Measurements from ENCODE around the gene BHLHE41. TPM values are rescaled to one million over a fixed set of nuclear protein-coding genes. Genes with fewer than 3 reads are reported as not detected.

The BHLHE41 gene
- total RNA-seq, 1 donor from 2014 or later = not detected

DNA sequence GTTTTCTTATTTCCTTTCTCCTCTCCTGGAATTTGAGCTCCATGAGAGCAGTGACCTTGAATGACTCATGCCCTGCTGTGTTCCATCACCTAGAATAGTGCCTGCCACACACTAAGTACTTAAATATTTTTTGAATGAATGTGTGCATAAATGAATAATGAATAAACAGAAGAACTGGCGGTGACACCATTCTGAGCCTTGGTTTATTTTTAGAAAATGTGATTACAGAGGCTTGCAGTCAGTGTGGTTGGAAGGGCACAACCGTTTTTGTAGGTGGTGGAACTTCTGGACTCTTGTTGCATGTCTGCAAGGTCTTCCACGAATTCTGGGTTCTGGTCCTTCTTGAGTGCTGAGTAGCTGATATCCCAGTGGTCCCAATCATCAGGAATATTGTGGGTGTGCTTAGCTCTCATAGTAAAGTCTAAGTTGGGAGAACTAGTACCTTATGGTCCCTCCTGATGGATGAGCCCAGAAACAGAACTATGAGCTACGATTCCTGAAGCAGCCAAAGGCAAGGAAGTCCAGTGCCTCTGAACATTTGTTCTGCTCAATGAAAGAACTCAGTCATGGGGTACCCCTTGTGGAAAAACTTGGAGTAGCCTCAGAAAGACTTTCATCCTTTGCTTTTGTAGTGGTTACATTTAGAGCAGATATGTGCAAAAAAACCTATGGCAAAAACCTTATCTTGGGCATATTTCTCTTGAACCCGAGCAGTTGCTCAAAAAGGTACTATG is 28.8 kb upstream of the BHLHE41 start:
- H3K4me1 ChIP-seq = no peaks in the 10 kb centered on the region
- no peaks in the 10 kb centered on the region for H3K36me3 Mint-ChIP-seq
- no peak overlapping the region for H3K4me3 ChIP-seq
- H3K4me2 ChIP-seq = no peak overlapping the region
- no peak overlapping the region for H3K4me3 Mint-ChIP-seq
- no peak overlapping the region for H3K27ac ChIP-seq
- no peaks in the 10 kb centered on the region for H3K79me2 ChIP-seq (ENCODE audit: low read depth)
- H3K9me3 Mint-ChIP-seq = no peaks in the 10 kb centered on the region
- H3K27ac Mint-ChIP-seq = no peak overlapping the region
- H3K27me3 Mint-ChIP-seq (ENCODE audit: insufficient read depth, low read depth) = peaks cover 2% of the 10 kb centered on the region
- no peaks in the 10 kb centered on the region for H4K20me1 ChIP-seq (ENCODE audit: low read depth)
- H3K9ac ChIP-seq = no peak overlapping the region
- no peaks in the 10 kb centered on the region for H3K4me1 Mint-ChIP-seq
- no peaks in the 10 kb centered on the region for H3K36me3 ChIP-seq
- DNase-seq (ENCODE audit: low spot score) = no peak
- H3F3A ChIP-seq (ENCODE audit: low read depth) = no peaks in the 10 kb centered on the region
- H2AFZ ChIP-seq (replicated peaks) = no peak overlapping the region
- TF ChIP-seq, protein P1, sequence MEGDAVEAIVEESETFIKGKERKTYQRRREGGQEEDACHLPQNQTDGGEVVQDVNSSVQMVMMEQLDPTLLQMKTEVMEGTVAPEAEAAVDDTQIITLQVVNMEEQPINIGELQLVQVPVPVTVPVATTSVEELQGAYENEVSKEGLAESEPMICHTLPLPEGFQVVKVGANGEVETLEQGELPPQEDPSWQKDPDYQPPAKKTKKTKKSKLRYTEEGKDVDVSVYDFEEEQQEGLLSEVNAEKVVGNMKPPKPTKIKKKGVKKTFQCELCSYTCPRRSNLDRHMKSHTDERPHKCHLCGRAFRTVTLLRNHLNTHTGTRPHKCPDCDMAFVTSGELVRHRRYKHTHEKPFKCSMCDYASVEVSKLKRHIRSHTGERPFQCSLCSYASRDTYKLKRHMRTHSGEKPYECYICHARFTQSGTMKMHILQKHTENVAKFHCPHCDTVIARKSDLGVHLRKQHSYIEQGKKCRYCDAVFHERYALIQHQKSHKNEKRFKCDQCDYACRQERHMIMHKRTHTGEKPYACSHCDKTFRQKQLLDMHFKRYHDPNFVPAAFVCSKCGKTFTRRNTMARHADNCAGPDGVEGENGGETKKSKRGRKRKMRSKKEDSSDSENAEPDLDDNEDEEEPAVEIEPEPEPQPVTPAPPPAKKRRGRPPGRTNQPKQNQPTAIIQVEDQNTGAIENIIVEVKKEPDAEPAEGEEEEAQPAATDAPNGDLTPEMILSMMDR (IDR thresholded peaks at IDR 0.05) = no peak
- no peak for TF ChIP-seq EZH2 (IDR thresholded peaks at IDR 0.05)
- no peak for TF ChIP-seq EZH2phosphoT487 (IDR thresholded peaks at IDR 0.05)
- no peaks in the 10 kb centered on the region for H3K9me3 ChIP-seq (ENCODE audit: low read depth)
- H3K27me3 ChIP-seq = no peaks in the 10 kb centered on the region

DNA sequence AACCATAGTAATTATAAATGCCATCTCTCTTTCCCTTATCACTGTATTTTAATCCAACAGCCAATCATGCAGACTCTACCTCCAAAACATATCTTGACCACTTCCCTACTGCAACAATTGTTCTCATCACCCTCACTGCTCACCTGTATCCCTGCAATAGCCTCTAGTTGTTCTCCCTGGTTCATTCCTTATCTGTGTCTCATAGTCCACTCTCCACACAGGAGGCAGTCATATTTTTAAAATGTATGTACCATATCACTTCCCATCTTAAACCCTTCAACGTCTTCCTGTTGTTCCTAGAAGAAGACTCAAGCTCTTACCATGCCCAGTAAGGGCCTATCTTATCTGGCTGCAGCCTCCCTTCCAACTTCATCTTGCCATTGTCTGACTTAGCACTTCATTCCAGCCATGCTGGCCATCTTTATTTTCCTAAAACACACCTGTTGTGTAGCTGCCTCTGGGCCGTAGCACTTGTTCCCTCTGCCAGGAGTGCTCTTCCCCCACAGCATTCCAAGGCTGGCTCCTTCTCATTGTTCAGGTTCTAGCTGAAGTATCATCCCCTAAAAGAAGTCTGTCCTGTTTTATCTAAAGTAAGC is 27.8 kb upstream of the BHLHE41 start:
- Histone ChIP-seq H2AFZ (replicated peaks) (no peak overlapping the region), H3K4me2 (no peak overlapping the region), H3K79me2 (ENCODE audit: low read depth) (no peaks in the 10 kb centered on the region), H3F3A (ENCODE audit: low read depth) (no peaks in the 10 kb centered on the region), H3K36me3 (no peaks in the 10 kb centered on the region), H3K27ac (no peak overlapping the region), H3K9ac (no peak overlapping the region), H3K27me3 (no peaks in the 10 kb centered on the region), H3K4me1 (no peaks in the 10 kb centered on the region), H3K9me3 (ENCODE audit: low read depth) (no peaks in the 10 kb centered on the region), H4K20me1 (ENCODE audit: low read depth) (no peaks in the 10 kb centered on the region), H3K4me3 (no peak overlapping the region)
- no peaks in the 10 kb centered on the region for H3K4me1 Mint-ChIP-seq
- H3K27ac Mint-ChIP-seq = no peak overlapping the region
- H3K36me3 Mint-ChIP-seq = no peaks in the 10 kb centered on the region
- peaks cover 2% of the 10 kb centered on the region for H3K27me3 Mint-ChIP-seq (ENCODE audit: insufficient read depth, low read depth)
- TF ChIP-seq, protein P1 (IDR thresholded peaks at IDR 0.05) = no peak
- no peak for DNase-seq (ENCODE audit: low spot score)
- no peak overlapping the region for H3K4me3 Mint-ChIP-seq
- no peaks in the 10 kb centered on the region for H3K9me3 Mint-ChIP-seq

DNA sequence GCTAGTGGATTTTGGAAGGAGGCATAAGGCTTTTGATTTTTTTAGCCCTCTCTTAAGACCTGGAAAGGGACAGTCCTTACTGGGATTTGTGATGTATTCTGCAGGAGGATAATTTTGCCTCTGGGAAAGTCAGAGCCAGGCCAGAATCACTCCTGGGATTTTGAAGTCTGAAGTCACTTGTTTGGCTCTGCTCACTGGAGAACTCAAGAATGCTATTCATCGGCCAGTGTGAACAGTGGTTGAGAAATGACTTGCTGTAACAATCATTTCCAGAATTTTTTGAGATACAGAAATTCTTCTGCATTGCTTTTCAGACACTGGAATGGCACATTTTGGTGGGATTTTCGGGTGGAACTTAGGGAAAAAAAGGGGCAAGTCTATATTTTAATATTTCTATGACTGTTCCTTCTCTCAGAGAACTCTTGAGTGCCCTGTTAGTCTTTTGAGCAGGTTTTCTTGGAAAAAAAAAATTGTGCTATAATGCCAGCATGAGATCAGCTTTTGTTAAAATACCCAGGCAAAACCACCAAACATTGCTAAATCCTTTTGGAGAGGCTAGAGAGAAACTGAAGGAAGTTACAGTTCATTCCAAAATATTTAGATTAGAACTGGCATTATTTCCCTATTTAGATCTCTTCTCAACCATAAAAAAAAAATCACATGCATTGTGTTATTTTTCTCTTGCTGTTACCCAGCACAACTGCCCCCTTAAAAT is 26.1 kb upstream of the BHLHE41 start:
- no peak overlapping the region for H3K4me3 Mint-ChIP-seq
- Histone ChIP-seq H3K4me2 (no peak overlapping the region), H3K27ac (no peak overlapping the region), H2AFZ (replicated peaks) (no peak overlapping the region), H3F3A (ENCODE audit: low read depth) (no peaks in the 10 kb centered on the region), H3K9ac (no peak overlapping the region), H3K36me3 (no peaks in the 10 kb centered on the region), H3K4me3 (no peak overlapping the region), H3K9me3 (ENCODE audit: low read depth) (no peaks in the 10 kb centered on the region), H3K79me2 (ENCODE audit: low read depth) (no peaks in the 10 kb centered on the region), H3K4me1 (no peaks in the 10 kb centered on the region), H3K27me3 (no peaks in the 10 kb centered on the region), H4K20me1 (ENCODE audit: low read depth) (no peaks in the 10 kb centered on the region)
- TF ChIP-seq, protein P1 (IDR thresholded peaks at IDR 0.05) = no peak
- no peak for TF ChIP-seq EZH2 (IDR thresholded peaks at IDR 0.05)
- no peak for TF ChIP-seq EZH2phosphoT487 (IDR thresholded peaks at IDR 0.05)
- H3K4me1 Mint-ChIP-seq = no peaks in the 10 kb centered on the region
- no peak overlapping the region for H3K27ac Mint-ChIP-seq
- no peaks in the 10 kb centered on the region for H3K36me3 Mint-ChIP-seq
- no peaks in the 10 kb centered on the region for H3K9me3 Mint-ChIP-seq
- no peak for DNase-seq (ENCODE audit: low spot score)
- no peaks in the 10 kb centered on the region for H3K27me3 Mint-ChIP-seq (ENCODE audit: insufficient read depth, low read depth)
